HG03280 (cell line): ENCODE data around the gene HSPB6.
A peak's percentile ranks its signal among the peaks of the same experiment; 100 is the strongest.

ENCODE experiments used
- ATAC-seq: cut with Tn5 transposase; IDR thresholded peaks from one replicate; pipeline ENCODE4 v1.9.1; 2021; ENCODE audit warnings: mild to moderate bottlenecking, moderate library complexity; ENCODE audit not compliant: unreplicated experiment

The HSPB6 gene

DNA sequence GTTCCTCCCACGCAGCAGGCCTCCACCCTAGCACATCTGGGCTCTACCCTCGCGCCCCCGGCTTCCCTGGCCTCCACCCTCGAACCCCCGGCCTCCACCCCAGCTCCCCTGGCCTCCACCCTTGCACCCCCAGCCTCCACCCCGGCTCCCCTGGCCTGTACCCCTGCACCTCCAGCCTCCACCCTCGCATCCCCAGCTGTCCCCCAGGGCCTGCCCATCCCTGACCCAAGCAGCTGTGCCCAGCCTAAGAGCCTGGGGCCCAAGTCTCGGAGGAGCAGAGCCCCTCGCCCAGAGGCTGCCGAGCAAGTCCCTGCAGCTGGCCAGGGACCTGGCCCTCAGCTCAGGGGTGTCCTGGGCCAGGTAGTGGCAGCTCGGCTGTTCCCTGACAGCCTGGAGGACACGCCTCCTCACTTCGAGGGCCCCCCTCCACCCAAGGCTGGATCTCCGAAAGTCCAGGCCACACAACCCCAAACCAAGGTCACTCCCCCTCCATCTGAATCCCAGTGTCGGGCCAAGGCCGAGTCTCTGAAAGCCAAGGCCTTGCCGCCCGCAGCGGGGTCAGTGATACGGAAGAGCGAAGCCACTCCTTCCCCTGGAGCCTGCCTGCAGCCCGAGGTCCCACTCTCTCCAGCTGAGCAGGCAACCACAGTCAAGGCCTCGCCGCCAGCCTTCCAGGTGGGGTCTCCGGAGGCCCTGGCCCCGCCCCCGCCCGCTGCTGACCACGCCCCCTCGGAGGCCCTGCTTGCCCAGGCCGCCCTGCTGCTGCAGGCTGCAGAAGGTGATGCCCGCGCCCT, 10.7 kb upstream of the HSPB6 start:
- ATAC-seq = no peak

DNA sequence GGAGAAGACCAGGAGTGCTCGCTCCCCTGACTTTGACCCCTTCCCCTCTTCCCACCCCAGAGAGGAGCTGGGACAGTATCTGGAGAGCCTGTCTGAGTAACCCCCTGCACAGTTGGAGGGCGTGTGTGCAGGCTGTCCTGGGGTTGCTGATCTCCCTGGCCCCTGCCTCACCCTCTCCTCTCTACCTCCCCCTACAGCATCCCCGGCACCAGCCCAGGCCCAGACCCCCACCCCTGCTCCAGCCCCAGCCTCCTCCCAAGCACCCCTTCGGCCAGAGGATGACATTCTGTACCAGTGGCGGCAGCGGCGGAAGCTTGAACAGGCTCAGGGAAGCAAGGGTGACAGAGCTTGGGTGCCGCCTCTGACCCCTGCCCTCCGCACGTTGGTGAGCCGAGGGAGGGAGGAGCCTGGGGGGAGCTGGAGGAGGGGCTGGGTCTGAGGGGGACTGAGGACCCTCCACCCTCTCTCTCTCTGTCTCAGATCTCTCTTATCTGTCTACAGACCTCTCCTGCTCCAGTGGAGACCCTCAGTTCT, 9.8 kb upstream of the HSPB6 start:
- ATAC-seq = no peak

DNA sequence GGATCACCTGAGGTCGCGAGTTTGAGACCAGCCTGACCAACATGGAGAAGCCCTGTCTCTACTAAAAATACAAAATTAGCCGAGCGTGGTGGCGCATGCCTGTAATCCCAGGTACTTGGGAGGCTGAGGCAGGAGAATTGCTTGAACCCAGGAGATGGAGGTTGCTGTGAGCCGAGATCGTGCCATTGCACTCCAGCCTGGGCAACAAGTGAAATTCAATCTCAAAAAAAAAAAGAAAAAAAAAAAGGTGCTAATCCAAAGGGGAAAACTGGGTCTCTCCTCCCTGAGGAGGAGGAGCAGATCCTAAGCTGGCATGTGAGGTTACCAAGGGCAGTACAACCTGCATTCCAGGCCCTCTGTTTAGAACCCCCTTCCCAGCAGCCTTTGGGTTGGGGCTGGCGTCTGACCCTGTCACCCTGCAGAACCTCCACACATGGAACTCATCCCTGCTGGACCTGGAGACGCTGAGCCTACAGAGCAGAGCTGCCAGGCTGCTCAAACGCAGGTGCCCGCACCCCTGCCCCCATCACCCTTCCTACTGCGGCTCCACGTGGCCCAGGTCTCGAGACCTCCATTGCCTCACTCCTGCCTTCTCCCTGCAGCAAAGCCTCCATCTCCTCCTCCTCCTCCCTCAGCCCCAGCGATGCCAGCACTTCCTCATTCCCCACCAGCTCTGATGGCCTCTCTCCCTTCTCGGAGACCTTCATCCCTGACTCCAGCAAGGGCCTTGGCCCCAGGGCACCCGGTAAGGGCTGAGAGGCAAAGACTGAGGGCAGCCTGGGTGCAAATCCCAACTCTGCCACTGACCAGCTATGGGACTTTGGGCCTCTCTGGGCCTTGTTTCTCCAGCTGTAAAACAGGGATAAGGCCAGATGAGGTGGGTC, 7.8 kb upstream of the HSPB6 start:
- ATAC-seq = no peak

DNA sequence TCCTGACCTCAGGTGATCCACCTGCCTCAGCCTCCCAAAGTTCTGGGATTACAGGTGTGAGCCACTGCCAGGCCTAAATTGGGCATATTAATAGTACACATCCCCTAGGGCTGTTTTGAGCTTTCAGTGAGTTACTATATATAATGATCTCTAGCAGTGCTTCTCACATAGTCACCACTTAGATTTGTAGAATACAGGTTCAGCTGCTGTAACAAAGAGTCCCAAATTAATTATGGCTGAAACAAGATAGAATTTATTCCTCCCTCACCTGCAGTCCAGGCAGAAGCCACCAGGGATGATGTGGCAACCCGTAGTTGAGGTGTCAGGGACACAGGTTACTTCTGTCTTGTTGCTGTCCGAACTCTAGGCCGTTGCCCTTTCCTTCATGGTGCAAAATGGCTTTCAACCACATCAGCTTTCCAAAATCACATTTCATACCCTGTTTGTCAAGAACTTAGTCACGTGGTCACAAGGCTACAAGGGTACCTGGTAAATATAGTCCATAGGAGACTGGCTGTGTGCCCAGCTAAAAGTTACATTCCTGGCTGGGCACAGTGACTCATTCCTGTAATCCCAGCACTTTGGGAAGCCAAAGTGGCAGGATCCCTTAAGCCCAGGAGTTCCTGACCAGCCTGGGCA, 4.0 kb upstream of the HSPB6 start:
- ATAC-seq = no peak

DNA sequence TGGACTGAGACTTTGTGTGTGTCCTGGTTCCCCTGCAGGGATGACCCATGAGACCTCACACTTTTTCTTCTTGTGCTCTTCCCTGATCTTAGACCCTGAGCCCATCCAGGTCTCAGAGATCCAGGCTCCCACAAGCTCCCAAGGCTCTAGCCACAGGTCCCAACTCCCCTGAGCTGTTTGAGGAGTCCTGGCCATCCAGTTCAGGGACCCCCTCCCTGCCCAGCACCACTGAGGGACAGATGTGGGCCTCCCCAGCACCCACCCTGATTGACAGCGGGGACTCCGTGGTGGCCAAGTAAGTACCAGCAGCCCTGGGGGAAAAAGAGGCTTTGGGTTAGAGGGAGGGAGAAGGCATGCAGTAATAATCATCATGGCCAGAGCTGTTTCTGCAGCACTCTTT, 2.9 kb upstream of the HSPB6 start:
- ATAC-seq = no peak

DNA sequence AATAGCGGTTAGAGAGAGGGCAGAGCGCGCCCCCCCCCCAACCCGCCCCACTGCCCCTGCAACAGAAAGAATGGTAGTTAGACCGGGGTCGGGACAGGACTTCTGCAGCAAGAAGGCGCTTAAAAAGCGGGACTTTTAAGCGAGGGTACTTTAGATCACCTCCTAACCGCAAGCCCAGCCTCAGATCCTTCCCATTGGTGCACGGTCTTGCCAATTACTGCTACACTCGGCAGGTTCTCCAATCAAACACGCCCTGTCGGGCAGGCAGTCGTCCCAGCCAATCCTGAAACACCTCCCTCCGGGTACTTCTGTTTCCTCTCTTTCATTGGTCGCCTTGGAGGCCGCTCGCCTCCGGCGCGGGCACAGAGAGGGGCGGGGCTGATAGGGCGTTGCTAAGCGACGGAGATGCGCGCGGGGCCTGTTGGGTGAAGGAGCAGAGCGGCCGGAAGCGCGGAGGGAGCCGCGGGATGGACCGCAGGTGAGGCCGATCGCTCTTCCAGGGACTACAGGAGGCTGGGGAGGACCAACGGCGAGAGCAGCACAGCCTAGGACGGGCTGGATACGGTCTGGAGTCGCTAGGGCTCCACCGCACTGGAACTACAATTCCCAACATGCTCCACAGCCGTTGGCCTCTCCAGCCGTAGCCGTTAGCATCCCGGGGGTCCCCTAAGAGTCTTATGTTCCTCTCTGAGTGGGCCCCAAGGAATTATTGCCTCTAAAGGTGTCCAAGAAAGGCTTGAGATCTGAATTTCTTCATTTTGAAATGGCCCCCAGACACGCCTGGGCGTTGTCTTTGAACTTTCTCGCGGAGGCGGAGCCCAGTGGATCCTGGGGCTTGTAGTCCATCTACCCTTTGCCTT, 1.1 kb upstream of the HSPB6 start, which contains the start of gene PROSER3:
PROSER3 (plus strand) TSS at position 428 of the 860 bp plus-strand sequence; CDS start at position 468, 40 bp downstream.
- peak; percentile 94 for ATAC-seq

DNA sequence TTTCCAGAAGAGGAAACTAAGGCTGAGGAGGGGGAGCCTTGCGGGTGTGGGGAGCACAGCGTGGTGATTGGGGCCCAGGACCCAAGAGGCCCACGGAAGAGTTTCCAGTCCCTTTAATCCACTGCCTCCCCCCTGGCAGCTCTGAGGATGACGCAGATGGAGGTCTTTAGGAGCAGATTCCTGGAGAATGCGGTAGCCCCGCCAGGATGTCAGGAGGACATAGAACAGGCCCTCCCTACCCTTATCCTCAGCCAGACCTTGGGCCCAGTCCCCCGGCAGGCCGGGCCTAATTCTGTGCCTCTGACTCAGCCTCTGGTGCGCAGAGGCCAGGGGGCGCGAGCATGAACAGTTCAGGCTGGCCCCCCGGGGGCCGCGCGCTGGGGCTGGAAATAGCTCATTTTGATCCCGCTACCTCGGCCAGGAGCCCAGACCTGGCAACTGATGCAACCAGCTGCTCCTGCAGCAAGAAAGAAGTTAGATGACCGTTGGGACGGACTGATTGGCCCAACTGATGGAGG, 461 bp upstream of the HSPB6 start:
- ATAC-seq = no peak

DNA sequence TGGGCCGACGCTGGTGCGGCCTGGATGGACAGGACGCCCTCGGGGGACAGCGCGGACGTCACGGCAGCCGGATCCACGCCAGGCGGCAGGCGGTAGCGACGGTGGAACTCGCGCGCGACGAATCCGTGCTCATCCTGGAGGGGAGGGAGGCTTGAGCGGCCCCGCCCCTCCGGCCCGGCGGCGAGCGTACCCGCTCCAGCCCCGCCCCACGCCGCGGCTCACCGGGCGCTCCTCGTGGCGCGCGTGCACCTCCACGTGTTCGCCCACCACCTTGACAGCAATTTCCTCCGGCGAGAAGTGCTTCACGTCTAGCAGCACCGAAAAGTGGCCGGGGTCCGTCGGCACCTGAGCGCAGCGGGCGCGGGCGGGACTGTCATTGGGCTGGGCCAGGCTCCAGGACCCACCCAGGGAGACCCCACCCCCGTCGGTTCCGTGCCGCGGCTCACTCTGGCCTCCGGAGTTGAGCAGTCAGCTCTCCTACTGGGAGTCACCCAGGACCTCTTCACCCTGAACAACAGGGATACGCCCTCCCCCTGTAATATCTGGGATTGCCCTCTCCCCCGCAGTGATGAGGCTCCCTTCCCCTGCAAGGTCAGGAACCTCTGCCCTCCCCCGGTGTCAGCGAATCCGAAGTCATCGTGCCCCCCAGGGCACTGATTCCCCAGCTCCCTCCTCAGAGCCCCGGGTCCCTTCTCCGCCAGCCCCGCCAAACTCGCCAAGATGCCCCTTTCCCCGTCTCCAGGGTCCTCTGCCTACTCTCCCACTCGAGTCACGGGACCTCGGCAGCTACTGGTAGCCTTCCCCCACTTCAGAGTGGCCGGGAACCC, 1.1 kb downstream of the HSPB6 start:
- no peak for ATAC-seq

DNA sequence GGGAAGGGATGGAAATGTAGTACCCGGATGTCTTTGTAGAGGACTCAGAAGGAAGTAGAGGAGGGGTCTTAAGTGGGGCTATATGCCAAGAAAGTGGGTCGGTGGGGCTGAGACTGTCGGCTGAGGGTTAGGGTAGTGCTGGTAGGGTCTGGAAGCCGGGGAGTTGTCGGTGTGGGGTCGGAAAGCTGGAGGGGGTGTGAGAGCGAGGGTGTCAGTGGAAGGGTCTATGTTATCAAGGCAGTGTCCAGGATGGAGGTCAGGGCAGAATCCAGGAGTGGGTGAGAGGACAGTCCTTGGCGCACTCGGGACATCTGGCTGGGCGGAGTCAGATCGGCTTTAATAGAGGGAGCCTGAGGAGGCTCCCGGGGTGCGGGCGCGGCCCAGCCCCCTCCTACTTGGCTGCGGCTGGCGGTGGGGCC, 1.7 kb downstream of the HSPB6 start:
- ATAC-seq = no peak

DNA sequence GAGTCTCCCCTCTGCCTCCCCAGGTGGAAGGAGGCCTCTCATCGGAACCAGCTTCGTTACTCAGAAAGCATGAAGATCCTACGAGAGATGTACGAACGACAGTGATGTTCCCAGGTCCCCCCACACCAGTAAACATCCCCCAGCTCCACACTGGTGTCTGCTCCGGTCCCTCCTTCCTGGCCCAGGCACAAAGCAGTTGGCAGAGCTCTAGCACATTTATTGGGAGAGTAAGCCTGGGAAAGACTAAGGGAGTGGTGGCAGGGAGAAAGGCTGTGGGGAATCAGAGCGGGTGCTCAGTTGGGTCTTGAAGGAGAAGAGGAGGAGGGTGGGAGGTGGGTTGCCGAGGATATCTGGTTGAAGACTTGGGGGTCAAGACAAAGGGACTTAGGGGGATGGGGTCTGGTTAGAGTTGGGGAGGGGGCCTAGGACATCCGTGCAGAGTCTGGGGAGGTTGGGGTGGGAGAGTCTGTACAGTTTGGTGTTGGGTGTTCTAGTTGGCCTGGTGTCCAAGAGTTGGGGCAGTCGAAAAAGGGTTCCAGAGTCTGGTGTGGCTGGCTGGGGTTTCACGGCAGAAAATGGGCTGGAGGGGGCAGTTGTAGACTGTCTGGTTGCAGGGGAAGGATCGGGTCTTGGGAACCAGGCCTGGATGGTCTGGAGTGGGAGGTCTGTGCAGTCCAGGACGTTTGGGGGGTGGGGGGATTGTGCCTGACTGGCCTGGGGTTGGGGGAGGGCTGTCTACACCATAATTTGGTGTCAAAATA, 2.3 kb downstream of the HSPB6 start:
- ATAC-seq = no peak

DNA sequence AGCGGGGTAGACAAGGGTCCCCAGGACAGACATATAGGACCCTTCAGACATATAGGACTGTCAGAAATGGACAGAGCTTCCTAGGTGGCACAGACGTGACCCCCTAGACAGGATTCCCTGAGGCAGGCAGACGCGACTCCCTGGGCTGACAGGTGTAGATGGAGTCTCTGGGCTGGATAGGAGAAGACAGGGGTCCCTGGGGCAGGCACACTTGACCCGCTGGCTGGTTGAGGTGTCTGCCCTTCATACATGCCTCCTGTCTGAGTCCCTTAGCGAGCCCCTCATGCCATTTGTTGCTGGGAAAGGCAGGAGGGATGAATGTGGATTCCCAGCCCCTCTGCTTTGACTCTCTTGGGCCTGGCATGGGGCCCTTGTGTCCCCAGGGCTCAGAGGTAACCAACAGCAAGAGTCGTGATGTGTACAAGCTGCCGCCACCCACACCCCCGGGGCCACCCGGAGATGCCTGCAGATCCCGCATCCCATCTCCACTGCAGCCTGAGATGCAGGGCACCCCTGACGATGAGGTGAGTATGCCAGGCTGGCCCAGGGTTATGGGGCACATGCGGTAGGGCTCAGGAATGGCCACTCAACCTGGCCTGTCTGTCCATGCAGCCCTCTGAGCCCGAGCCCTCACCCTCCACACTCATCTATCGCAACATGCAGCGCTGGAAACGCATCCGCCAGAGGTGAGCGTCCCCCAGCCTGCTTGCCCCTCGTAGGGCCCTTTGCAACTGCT, 3.0 kb downstream of the HSPB6 start:
- ATAC-seq = no peak

DNA sequence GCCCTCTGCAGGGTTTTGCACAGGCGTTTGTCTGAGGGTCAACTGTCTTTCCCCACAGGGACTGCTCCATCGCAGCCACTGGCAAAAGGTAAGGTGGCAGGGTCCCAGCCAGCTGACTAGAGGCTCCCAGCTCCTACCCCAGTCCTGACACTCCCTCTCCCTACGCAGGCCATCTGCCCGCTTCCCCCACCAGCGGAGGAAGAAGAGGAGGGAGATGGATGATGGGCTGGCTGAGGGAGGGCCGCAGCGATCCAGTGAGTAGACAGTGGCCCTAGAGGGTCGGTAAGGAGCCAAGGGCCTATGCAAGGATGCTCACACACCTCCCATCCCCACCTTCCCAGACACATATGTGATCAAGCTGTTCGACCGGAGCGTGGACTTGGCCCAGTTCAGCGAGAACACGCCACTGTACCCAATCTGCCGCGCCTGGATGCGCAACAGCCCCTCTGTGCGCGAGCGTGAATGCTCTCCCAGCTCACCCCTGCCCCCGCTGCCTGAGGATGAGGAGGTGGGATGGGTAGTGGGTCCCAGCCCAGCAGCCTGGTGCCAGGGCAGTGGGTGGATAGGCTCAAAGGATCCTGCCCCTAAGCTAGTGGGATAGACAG, 4.0 kb downstream of the HSPB6 start:
- no peak for ATAC-seq

DNA sequence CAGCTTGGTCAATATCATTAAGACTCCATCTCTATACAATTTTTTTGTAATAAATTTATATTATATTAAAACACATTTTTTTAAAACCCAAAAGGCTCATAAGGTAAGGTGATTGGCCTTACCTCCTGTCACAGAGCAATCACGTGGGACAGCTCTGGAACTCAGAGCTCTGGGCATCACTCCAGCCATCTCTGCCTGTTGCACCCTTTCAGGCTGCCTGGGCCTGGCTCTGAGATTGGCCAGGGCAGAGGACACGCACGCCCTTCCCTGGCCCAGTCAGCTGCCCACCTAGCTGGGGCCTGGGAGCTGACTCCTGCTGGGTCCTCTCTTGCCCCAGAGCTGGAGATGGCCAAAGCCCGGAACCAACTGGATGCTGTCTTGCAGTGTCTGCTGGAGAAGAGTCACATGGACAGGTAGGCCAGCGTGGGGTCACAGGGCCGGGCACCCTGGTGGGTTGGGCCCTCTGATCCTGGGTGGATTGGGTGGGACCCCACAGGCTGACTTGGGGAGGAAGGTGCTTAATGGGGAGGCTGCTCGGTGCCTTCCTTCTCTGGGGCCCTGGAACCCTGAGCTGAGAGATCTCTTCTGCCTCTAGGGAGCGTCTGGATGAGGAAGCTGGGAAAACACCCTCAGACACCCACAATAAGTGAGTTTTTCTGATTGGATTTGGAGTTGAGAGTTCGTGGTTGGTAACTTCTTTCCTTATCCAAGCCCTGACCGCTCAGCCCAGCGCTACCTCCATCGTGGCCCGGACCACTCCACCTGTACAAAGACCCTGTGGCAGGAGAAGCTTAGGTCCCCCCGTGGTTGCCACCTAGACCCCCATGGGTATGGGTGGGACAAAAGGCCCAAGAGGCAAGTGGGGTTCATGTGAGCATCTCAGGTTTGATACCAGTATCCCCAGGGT, 4.7 kb downstream of the HSPB6 start:
- ATAC-seq = no peak

DNA sequence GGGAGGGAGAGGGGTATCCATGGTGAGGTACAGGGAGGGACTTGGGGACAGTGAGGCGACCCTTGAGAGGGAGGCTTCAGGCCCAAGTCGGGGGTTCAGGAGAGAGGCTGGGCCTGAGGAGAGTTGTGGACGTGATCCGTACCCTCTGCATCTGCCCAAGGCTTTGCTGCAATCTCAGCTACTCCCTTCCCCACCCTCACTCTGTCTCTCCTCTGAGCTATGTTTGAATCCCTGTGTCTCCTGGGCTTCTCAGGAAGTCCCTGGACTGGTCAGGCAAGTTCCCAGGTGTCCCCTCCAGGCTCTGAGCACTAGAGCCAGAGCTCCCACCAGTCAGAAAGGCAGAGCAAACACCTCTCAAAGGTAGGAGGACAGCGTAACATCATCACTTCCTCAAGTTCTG, 6.7 kb downstream of the HSPB6 start:
- ATAC-seq = no peak

DNA sequence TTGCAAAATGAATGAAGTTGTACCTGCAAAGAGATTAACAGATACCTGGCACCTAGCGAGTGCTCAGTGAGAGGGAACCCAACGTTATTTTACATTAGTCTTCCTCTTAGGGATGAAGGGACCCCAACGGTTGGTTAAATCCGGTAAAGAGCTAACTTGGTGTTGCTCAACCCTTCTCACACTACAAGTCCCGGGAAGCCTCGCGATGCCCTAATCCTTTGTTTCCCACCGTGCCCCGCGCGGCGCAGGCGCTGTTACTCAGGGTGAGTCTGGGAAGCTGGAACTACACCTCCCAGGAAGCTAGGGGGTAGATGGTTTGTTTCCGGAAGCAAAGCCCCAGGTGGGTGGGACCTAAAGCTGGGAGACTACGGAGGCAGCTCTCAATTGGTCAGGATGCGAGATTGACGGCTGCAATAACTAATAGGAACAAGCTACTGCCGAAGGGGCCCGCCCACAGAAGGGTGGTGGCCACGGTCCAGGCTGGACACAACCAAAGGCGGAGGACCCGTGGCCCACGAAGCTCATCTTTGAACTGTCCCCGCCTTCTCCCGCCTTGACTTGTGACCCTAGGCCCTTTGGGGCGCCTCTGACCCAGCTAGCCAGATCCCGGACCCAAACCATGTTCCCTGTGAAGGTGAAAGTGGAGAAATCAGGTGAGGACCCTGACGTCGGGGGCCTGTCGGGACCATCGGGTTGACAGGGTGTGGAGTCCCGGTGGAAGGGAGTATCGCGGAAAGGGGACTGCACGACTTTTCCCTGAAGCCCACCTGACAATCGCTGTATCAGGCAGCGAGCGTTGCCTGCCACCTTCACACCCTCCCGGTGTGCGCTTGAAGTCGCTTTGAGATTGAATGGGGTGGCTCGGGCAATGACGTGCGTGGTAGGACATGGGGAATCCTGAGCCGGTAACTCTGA, 8.5 kb downstream of the HSPB6 start, which contains the start of gene LIN37:
LIN37 (plus strand) TSS at position 471 of the 915 bp plus-strand sequence; CDS start at position 620, 149 bp downstream.
- peak; percentile 67 for ATAC-seq
